Osteoblast (primary cell): ENCODE results near the gene TNFSF10. TPM values are rescaled to one million over a fixed set of nuclear protein-coding genes. Genes with fewer than 3 reads are reported as not detected.

ENCODE experiments used
- DNase-seq: peaks from one replicate; pipeline ENCODE4 v3.0.0; 2011; ENCODE audit warnings: low spot score, mixed read lengths; ENCODE audit not compliant: insufficient read length; ENCODE audit errors: missing footprints
- H2AFZ ChIP-seq: 2 replicates; pipeline ENCODE4 v1.6.0; 2011; ENCODE audit warnings: mild to moderate bottlenecking, low read length
- H3K27ac ChIP-seq: 2 replicates; pipeline ENCODE4 v1.5.1; 2011; ENCODE audit warnings: mild to moderate bottlenecking, low read depth, low read length, moderate library complexity
- H3K27me3 ChIP-seq: 2 replicates; pipeline ENCODE4 v1.6.0; 2012; ENCODE audit warnings: mild to moderate bottlenecking, control low read depth, inconsistent platforms, low read length, moderate library complexity; ENCODE audit not compliant: insufficient read depth
- H3K36me3 ChIP-seq: 2 replicates; pipeline ENCODE4 v1.5.1; 2011; ENCODE audit warnings: mild to moderate bottlenecking, low read length, control low read depth, moderate library complexity; ENCODE audit not compliant: insufficient read depth
- H3K4me1 ChIP-seq: 2 replicates; pipeline ENCODE4 v1.5.1; 2011; ENCODE audit warnings: mild to moderate bottlenecking, low read length, control low read depth, moderate library complexity; ENCODE audit not compliant: insufficient read depth
- H3K4me2 ChIP-seq: 2 replicates; pipeline ENCODE4 v1.6.0; 2011; ENCODE audit warnings: mild to moderate bottlenecking, low read length; ENCODE audit not compliant: insufficient read depth
- H3K4me3 ChIP-seq: fragments of 200-600 bp; sonication (generic); 3 replicates; pipeline ENCODE4 v1.5.1; 2012; ENCODE audit warnings: mild to moderate bottlenecking, low read length, inconsistent platforms; ENCODE audit not compliant: insufficient read depth
- H3K79me2 ChIP-seq: 2 replicates; pipeline ENCODE4 v1.6.0; 2012; ENCODE audit warnings: mild to moderate bottlenecking, low read length, control low read depth, inconsistent platforms; ENCODE audit not compliant: insufficient read depth
- H3K9me3 ChIP-seq: 2 replicates; pipeline ENCODE4 v1.5.1; 2011; ENCODE audit warnings: low read depth, low read length, control low read depth
- H4K20me1 ChIP-seq: 2 replicates; pipeline ENCODE4 v1.6.0; 2012; ENCODE audit warnings: mild to moderate bottlenecking, low read length, control low read depth; ENCODE audit not compliant: insufficient read depth
- total RNA-seq: library from RNA; depleted of rRNA; stranded (reverse); fragments of >200 nt; gene quantifications from 2 replicates; pipeline ENCODE4 v1.2.3, GENCODE V29; 2012
- TF ChIP-seq, protein P1 (sequence below): IDR thresholded peaks from 2 replicates; pipeline ENCODE4 v1.5.1; 2011; ENCODE audit warnings: mild to moderate bottlenecking, low read depth, low read length, moderate library complexity; ENCODE audit errors: extremely low read depth

TNFSF10 gene
- total RNA-seq, 1 donor: 4.0 TPM

DNA sequence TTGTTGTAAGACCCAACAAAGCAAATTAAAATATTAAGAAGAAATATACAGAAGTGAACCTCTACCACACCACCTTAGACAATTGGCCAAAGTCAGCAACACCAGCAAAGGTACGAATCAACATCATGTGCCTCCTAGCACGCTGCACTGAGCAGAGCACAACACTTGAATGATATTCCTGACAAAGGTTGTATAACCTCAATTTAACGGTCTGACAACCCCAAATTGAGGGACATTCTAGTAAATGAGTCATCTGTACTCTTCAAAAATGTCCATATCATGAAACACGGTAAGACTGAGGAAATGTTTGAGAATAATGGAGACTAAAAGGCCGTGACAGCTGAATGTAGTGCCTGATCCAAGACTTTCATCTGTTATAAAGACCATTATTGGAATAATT is 41.3 kb upstream of the TNFSF10 start:
- Histone ChIP-seq H2AFZ (no peak overlapping the region), H4K20me1 (no peaks in the 10 kb centered on the region), H3K27me3 (no peaks in the 10 kb centered on the region), H3K4me1 (peaks cover 13% of the 10 kb centered on the region), H3K9me3 (no peaks in the 10 kb centered on the region), H3K27ac (no peak overlapping the region), H3K79me2 (no peaks in the 10 kb centered on the region), H3K4me3 (no peak overlapping the region), H3K4me2 (no peak overlapping the region), H3K36me3 (no peaks in the 10 kb centered on the region)
- DNase-seq: no peak
- TF ChIP-seq, protein P1, sequence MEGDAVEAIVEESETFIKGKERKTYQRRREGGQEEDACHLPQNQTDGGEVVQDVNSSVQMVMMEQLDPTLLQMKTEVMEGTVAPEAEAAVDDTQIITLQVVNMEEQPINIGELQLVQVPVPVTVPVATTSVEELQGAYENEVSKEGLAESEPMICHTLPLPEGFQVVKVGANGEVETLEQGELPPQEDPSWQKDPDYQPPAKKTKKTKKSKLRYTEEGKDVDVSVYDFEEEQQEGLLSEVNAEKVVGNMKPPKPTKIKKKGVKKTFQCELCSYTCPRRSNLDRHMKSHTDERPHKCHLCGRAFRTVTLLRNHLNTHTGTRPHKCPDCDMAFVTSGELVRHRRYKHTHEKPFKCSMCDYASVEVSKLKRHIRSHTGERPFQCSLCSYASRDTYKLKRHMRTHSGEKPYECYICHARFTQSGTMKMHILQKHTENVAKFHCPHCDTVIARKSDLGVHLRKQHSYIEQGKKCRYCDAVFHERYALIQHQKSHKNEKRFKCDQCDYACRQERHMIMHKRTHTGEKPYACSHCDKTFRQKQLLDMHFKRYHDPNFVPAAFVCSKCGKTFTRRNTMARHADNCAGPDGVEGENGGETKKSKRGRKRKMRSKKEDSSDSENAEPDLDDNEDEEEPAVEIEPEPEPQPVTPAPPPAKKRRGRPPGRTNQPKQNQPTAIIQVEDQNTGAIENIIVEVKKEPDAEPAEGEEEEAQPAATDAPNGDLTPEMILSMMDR: no peak

DNA sequence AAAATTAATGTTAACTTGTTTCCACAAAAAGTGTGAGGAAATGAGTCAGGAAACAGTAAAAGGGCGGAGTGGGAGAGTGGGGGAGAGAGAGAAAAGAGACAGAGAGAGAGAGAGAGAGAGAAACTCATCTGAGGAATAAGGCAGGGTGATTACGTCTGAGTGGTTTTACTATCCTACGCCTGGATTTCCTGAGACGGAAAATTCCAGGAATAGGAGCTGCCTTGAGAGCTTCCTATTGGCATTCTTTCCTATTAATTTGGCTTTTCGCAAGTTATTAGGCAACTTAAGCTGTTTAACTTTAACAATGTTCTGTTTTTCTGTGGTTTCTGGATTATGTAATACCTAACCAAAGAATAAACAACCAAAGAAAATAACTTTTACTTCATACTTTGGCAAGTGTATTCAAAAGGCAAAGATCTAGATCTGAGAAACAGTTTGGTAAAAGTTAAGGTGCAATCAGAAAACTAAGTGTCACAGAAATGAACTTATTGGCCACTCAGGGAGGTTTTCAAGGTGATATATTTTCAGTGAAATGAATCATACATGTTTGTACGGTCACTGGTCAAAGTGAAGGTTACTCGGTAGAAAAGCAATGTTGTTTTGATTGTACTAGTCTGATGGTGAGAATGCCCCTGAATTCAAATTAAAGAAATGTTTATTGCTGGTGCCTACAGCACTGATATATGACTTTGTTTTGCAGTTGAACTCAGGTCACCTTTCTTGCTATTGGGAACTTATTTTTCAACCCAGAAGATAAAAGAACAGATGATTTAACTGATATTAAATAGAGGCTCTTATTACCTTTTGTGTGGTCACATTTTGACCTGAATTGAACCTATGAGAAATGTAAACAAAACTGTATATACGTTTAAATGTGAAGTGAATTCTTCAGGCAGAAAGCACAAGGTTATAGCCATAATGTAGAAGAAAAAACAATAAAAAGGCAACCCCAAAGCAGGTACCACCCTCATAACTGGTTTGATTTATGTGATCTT is 39.9 kb upstream of the TNFSF10 start:
- TF ChIP-seq, protein P1: no peak
- no peaks in the 10 kb centered on the region for H4K20me1 ChIP-seq
- no peaks in the 10 kb centered on the region for H3K79me2 ChIP-seq
- peak overlapping the region; percentile 70 for H3K27ac ChIP-seq
- no peaks in the 10 kb centered on the region for H3K36me3 ChIP-seq
- peak; percentile 50 for DNase-seq
- no peaks in the 10 kb centered on the region for H3K27me3 ChIP-seq
- peak overlapping the region; percentile 81 for H3K4me2 ChIP-seq
- peak overlapping the region; percentile 78 for H2AFZ ChIP-seq
- peaks cover 13% of the 10 kb centered on the region for H3K4me1 ChIP-seq
- peak overlapping the region; percentile 56 for H3K4me3 ChIP-seq
- no peaks in the 10 kb centered on the region for H3K9me3 ChIP-seq

DNA sequence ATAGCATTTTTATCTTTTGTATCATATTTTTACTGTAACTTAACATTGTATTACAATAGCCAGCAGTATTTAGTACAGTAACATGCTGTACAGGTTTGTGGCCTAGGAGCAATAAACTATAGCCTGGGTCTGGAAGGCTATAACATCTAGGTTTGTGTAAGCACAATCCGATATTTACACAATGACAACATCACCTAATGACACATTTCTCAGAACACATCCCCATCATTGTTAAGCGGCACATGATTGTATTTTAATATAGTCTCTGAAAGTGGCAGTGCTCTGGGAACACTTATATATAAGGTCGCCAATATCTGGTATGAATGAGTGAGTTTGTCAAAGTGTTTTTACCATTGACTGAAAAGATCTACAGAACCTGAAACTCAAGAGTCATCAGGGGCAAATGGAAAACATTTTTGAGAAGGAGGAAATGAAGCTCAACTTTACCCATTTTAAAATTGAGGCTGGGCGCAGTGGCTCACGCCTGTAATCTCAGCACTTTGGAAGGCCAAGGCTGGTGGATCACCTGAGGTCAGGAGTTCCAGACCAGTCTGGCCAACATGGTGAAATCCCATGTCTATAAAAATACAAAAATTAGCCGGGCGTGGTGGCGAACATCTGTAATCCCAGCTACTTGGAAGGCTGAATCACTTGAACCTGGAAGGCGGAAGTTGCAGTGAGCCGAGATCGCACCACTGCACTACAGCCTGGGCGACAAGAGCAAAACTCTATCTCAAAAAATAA is 38.8 kb upstream of the TNFSF10 start:
- H3K4me3 ChIP-seq: no peak overlapping the region
- H3K4me2 ChIP-seq: peak overlapping the region; percentile 81
- no peaks in the 10 kb centered on the region for H3K79me2 ChIP-seq
- H4K20me1 ChIP-seq: no peaks in the 10 kb centered on the region
- DNase-seq: no peak
- H3K36me3 ChIP-seq: no peaks in the 10 kb centered on the region
- H3K4me1 ChIP-seq: peaks cover 23% of the 10 kb centered on the region
- no peaks in the 10 kb centered on the region for H3K27me3 ChIP-seq
- H2AFZ ChIP-seq: no peak overlapping the region
- TF ChIP-seq, protein P1: no peak
- no peak overlapping the region for H3K27ac ChIP-seq
- H3K9me3 ChIP-seq: no peaks in the 10 kb centered on the region

DNA sequence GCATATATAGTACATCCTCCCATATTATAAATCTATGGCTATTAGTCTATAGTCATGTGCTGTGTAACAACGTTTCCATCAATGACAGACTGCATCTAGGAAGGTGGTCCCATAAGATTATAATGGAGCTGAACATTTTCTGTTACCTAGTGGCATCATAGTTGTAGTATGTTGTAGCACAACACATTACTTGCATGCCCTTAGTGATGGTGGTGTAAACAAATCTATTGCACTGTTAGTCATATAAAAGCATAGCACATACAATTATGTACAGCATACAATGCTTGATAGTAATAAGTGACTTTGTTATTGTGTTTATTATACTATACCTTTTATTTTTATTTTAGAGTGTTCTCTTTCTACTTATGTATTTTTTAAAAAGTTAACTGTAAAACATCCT is 37.4 kb upstream of the TNFSF10 start:
- H4K20me1 ChIP-seq: no peaks in the 10 kb centered on the region
- H3K4me2 ChIP-seq: no peak overlapping the region
- H3K9me3 ChIP-seq: no peaks in the 10 kb centered on the region
- H2AFZ ChIP-seq: no peak overlapping the region
- H3K4me3 ChIP-seq: no peak overlapping the region
- peaks cover 23% of the 10 kb centered on the region for H3K4me1 ChIP-seq
- no peaks in the 10 kb centered on the region for H3K36me3 ChIP-seq
- no peaks in the 10 kb centered on the region for H3K27me3 ChIP-seq
- TF ChIP-seq, protein P1: no peak
- no peak overlapping the region for H3K27ac ChIP-seq
- no peaks in the 10 kb centered on the region for H3K79me2 ChIP-seq
- no peak for DNase-seq
